ENCODE data around the gene RASAL1. TPM values are rescaled to one million over a fixed set of nuclear protein-coding genes. Genes with fewer than 3 reads are reported as not detected.
A peak's percentile ranks its signal among the peaks of the same experiment; 100 is the strongest.

The RASAL1 gene
- total and polyA plus RNA-seq, 3 experiments from 2014 or later = 0.45 to 0.72 (median 0.51) TPM

- Mint-ChIP-seq H3K27ac (no peak overlapping the region), H3K36me3 (no peaks in the 10 kb centered on the region), H3K4me1 (peaks cover 16 to 38% (median 29%) of the 10 kb centered on the region in 3 donors), H3K9me3 (no peaks in the 10 kb centered on the region), H3K27me3 (no peaks in the 10 kb centered on the region), H3K4me3 (no peak overlapping the region)
- POLR2A ChIA-PET = no interaction called here
- no peak for DNase-seq
- no peaks in the 10 kb centered on the region for H3K27me3 ChIP-seq (ENCODE audit: insufficient read depth, low read length, poor library complexity, severe bottlenecking)
- H3K27ac ChIP-seq (ENCODE audit: low read depth, low read length) = no peak overlapping the region
- CTCF ChIA-PET = interaction anchor here (1.7 to 1.9 kb wide), 2 partner anchors 20 to 29 kb away, joined by 5 read pairs; no protein-coding TSS in a partner anchor
- H3K4me3 ChIP-seq (ENCODE audit: low read length) = no peak overlapping the region
- peaks cover 15% of the 10 kb centered on the region for H3K4me1 ChIP-seq (ENCODE audit: insufficient read depth, low read length)
- no peaks in the 10 kb centered on the region for H3K9me3 ChIP-seq (ENCODE audit: low read length)
- H3K36me3 ChIP-seq (ENCODE audit: insufficient read depth, low read length) = no peaks in the 10 kb centered on the region
Observed at GRCh38 chr12:113069149-113069548, 66.4 kb downstream of the RASAL1 start.

DNA sequence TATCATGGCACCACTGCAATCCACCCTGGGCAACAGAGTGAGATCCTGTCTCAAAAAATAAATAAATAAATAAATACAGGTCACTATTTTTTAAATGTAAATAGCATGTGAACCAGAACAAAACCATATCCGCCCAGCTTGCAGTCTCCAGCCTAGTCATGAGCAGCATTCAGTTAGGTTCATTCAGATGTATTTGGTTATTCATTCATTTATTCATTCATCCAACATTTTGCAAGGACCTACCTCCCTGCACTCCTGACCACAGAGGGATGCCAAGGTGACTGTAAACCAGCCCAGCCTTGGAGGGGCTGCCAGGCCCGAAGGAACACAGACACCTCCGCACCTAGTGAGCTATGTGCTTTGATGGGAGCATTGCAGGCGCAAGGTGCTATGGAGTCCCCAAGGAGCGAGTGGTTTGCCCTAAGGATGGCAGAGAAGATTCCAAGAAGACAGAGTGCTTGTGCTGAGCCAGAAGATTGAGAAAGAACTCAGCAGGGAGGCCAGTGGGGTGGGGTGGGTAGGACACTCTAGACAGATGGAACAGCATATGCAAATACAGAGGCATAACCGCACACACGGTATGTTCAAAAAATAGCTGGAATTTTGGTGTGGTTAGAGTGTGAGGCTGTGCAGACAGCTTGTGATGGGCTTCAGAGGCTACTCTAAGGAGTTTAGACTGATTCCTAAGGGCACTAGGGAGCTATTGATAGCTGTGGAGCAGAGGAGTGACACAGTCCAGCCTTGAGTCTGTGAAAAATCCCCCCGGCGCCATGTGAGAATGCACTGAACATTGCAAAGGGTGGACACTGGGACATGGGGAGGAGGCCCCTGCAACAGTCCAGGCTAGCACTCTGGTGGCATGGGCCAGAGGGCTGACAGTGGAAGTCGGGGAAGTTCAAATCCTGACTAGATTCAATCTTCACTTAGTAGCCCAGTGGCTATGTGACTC lies 67.3 kb downstream of the RASAL1 start:
- no peaks in the 10 kb centered on the region for H3K9me3 Mint-ChIP-seq
- H3K4me1 Mint-ChIP-seq = peaks cover 14 to 35% (median 26%) of the 10 kb centered on the region in 3 donors
- no peaks in the 10 kb centered on the region for H3K36me3 ChIP-seq (ENCODE audit: insufficient read depth, low read length)
- peak overlapping the region in 4 of 8 donors; percentile 19 to 63 (median 43) for H3K27ac Mint-ChIP-seq
- H3K4me3 ChIP-seq (ENCODE audit: low read length) = no peak overlapping the region
- DNase-seq = no peak
- H3K9me3 ChIP-seq (ENCODE audit: low read length) = no peaks in the 10 kb centered on the region
- H3K27me3 Mint-ChIP-seq = no peaks in the 10 kb centered on the region
- H3K27me3 ChIP-seq (ENCODE audit: insufficient read depth, low read length, poor library complexity, severe bottlenecking) = no peaks in the 10 kb centered on the region
- ChIA-PET CTCF (interaction anchor here (0.6 to 1.9 kb wide), 2 partner anchors 19 to 85 kb away, joined by 3 to 5 read pairs; no protein-coding TSS in a partner anchor), POLR2A (no interaction called here)
- H3K36me3 Mint-ChIP-seq = no peaks in the 10 kb centered on the region
- no peak overlapping the region for H3K27ac ChIP-seq (ENCODE audit: low read depth, low read length)
- H3K4me3 Mint-ChIP-seq = no peak overlapping the region
- H3K4me1 ChIP-seq (ENCODE audit: insufficient read depth, low read length) = peaks cover 15% of the 10 kb centered on the region

DNA sequence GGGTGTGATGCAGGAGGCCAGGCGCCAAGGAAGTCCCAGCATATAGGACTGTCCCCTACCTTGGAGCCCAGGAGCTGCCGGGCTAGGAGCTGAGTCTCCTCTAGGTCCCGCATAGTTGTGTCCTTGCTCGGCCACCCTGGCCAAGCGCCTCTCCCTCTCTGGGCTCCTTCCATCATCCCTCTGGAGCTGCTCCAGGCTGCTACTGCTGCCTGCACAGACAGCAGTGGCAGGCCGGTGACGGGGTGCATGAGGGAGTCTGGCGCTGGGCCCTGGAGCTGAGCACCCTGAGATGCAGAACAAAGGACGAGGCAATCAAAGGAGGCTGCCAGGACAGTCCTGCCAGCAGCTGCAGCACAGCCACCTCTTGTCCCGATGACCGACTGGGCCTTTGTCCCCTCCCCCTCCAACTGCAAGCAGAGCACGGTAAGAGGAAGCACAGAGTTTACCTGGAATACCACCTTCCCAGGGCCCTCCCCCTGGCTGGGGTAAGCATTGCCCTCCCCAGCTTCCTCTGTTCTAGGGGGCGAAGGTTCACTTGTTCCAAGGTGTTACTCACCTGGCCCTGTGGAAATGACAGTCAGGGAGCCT lies 68.7 kb downstream of the RASAL1 start:
- no peaks in the 10 kb centered on the region for H3K27me3 ChIP-seq (ENCODE audit: insufficient read depth, low read length, poor library complexity, severe bottlenecking)
- H3K36me3 ChIP-seq (ENCODE audit: insufficient read depth, low read length) = no peaks in the 10 kb centered on the region
- Mint-ChIP-seq H3K4me3 (no peak overlapping the region), H3K27me3 (no peaks in the 10 kb centered on the region), H3K9me3 (no peaks in the 10 kb centered on the region), H3K4me1 (peaks cover 14 to 27% (median 20%) of the 10 kb centered on the region in 3 donors), H3K27ac (peak overlapping the region in 4 of 8 donors; percentile 17 to 66 (median 51)), H3K36me3 (no peaks in the 10 kb centered on the region)
- no peaks in the 10 kb centered on the region for H3K9me3 ChIP-seq (ENCODE audit: low read length)
- POLR2A ChIA-PET = interaction anchor here (0.6 kb wide), 1 partner anchor 275 kb away, joined by 4 read pairs; the partner anchor contains the start of gene RPH3A
- no peak for DNase-seq
- peaks cover 15% of the 10 kb centered on the region for H3K4me1 ChIP-seq (ENCODE audit: insufficient read depth, low read length)
- no peak overlapping the region for H3K27ac ChIP-seq (ENCODE audit: low read depth, low read length)
- no peak overlapping the region for H3K4me3 ChIP-seq (ENCODE audit: low read length)
- CTCF ChIA-PET = interaction anchor here (0.8 to 2.7 kb wide), 3 partner anchors 18 to 23 kb away, joined by 3 to 11 read pairs (median 5); no protein-coding TSS in a partner anchor

DNA sequence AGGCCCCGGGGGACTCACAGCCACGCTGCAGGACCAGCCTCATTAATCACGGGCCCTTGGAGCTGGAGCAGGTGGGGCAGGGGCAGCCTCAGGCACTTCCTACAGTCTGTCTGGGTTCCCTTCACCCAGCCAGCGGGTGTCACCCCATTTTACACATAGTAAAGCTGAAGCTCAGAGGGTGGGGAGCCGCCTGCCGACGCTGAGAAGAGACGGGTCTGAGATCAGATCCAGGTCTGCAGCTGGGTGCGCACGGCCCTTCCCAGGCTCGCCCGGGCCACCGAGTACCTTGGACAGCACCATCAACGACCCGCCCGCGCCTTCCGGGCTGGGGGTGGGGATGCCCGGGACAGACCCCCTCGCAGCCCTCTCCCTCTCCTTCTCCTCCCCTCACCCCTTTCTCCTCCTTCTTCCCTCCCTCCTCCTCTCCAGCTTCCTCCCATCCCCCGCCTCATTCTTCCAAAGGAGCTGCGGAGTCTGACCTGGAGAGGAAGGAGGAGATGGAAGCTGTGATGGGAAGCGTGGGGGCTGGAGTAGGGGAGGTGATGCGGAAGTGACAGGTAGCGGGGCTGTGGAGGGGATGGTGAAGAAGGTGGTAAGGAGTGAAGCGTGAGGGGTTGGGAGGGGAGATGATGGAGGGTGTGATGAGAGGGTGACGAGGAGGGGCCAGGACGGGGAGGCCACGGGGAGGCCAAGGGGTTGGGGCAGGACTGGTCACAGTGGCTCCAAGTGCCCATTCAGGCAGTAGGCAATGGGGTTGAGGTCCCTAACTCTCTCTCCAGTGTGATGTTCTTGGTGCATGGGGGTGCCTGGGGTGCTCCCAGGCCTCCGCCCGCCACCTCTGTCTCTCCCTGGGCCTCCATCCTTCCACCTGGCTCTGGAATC lies 70.2 kb downstream of the RASAL1 start:
- ChIA-PET POLR2A (no interaction called here), CTCF (interaction anchor here (1.7 to 2.7 kb wide), 3 partner anchors 14 to 107 kb away, joined by 4 to 11 read pairs (median 7); no protein-coding TSS in a partner anchor)
- H3K4me3 ChIP-seq (ENCODE audit: low read length) = no peak overlapping the region
- no peaks in the 10 kb centered on the region for H3K36me3 Mint-ChIP-seq
- no peak for DNase-seq
- no peak overlapping the region for H3K27ac Mint-ChIP-seq
- no peaks in the 10 kb centered on the region for H3K9me3 Mint-ChIP-seq
- H3K36me3 ChIP-seq (ENCODE audit: insufficient read depth, low read length) = no peaks in the 10 kb centered on the region
- peaks cover 16% of the 10 kb centered on the region for H3K4me1 ChIP-seq (ENCODE audit: insufficient read depth, low read length)
- no peaks in the 10 kb centered on the region for H3K27me3 Mint-ChIP-seq
- H3K9me3 ChIP-seq (ENCODE audit: low read length) = no peaks in the 10 kb centered on the region
- H3K27me3 ChIP-seq (ENCODE audit: insufficient read depth, low read length, poor library complexity, severe bottlenecking) = no peaks in the 10 kb centered on the region
- H3K4me3 Mint-ChIP-seq = no peak overlapping the region
- peaks cover 8 to 17% (median 12%) of the 10 kb centered on the region in 3 donors for H3K4me1 Mint-ChIP-seq
- no peak overlapping the region for H3K27ac ChIP-seq (ENCODE audit: low read depth, low read length)

- Mint-ChIP-seq H3K4me1 (peaks cover 1 to 9% (median 6%) of the 10 kb centered on the region in 3 donors), H3K36me3 (no peaks in the 10 kb centered on the region), H3K9me3 (no peaks in the 10 kb centered on the region), H3K27me3 (no peaks in the 10 kb centered on the region), H3K4me3 (no peak overlapping the region), H3K27ac (peak overlapping the region in 4 of 8 donors; percentile 4 to 53 (median 30))
- Histone ChIP-seq H3K36me3 (ENCODE audit: insufficient read depth, low read length) (no peaks in the 10 kb centered on the region), H3K27me3 (ENCODE audit: insufficient read depth, low read length, poor library complexity, severe bottlenecking) (no peaks in the 10 kb centered on the region), H3K27ac (ENCODE audit: low read depth, low read length) (no peak overlapping the region), H3K9me3 (ENCODE audit: low read length) (no peaks in the 10 kb centered on the region), H3K4me1 (ENCODE audit: insufficient read depth, low read length) (peaks cover 16% of the 10 kb centered on the region), H3K4me3 (ENCODE audit: low read length) (no peak overlapping the region)
- DNase-seq = no peak
- CTCF ChIA-PET = interaction anchor here (1.7 to 2.7 kb wide), 3 partner anchors 14 to 108 kb away, joined by 4 to 11 read pairs (median 7); no protein-coding TSS in a partner anchor
- POLR2A ChIA-PET = no interaction called here
Observed at GRCh38 chr12:113064395-113065125, 71.0 kb downstream of the RASAL1 start.

GRCh38 chr12:113063396-113064350 lies 71.9 kb downstream of the RASAL1 start:
- POLR2A ChIA-PET = no interaction called here
- Histone ChIP-seq H3K27ac (ENCODE audit: low read depth, low read length) (no peak overlapping the region), H3K4me3 (ENCODE audit: low read length) (no peak overlapping the region)

More at GRCh38 chr12:113063396-113064350, 71.9 kb downstream of the RASAL1 start:
- peak overlapping the region in 2 of 8 donors; percentile 42 to 54 for H3K27ac Mint-ChIP-seq
- DNase-seq = no peak
- Histone ChIP-seq H3K9me3 (ENCODE audit: low read length) (no peaks in the 10 kb centered on the region), H3K36me3 (ENCODE audit: insufficient read depth, low read length) (no peaks in the 10 kb centered on the region), H3K4me1 (ENCODE audit: insufficient read depth, low read length) (peaks cover 20% of the 10 kb centered on the region), H3K27me3 (ENCODE audit: insufficient read depth, low read length, poor library complexity, severe bottlenecking) (no peaks in the 10 kb centered on the region)
- H3K4me1 Mint-ChIP-seq = peaks cover 1 to 6% (median 5%) of the 10 kb centered on the region in 3 donors
- H3K4me3 Mint-ChIP-seq = no peak overlapping the region
- CTCF ChIA-PET = interaction anchor here (0.7 to 1.9 kb wide), 6 partner anchors 13 to 109 kb away, joined by 3 to 7 read pairs (median 4); no protein-coding TSS in a partner anchor
- H3K9me3 Mint-ChIP-seq = no peaks in the 10 kb centered on the region
- H3K27me3 Mint-ChIP-seq = no peaks in the 10 kb centered on the region
- H3K36me3 Mint-ChIP-seq = no peaks in the 10 kb centered on the region

All from CD8-positive, alpha-beta memory T cell (primary cell).